ENCODE measurements around the gene ITGA11. TPM values are rescaled to one million over a fixed set of nuclear protein-coding genes. Genes with fewer than 3 reads are reported as not detected.

Gene ITGA11
- total RNA-seq, 1 donor from 2014 or later: 32.6 TPM

DNA sequence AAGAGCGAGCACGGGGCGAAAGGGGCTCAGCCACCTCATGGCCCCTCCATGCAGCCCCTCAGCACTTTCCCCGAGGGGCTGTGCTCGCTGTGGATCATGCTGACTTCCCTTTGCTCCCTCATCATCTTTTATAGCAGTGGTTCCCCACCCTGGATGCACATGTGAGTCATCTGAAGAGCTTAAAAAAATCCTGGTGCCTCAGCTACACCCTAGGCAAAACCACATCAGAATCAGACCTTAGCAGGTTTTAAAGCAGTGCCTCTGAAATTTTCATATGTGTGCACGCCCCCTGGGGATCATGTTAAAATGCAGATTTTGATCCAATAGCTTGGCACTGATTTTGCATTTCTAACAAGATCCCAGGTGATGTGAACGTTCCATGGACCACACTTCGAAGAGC is 103.5 kb downstream of the ITGA11 start:
- ATAC-seq (no peak), DNase-seq (ENCODE audit: missing footprints) (no peak)
- intact Hi-C loops (cut with DNase I): no loop called here

DNA sequence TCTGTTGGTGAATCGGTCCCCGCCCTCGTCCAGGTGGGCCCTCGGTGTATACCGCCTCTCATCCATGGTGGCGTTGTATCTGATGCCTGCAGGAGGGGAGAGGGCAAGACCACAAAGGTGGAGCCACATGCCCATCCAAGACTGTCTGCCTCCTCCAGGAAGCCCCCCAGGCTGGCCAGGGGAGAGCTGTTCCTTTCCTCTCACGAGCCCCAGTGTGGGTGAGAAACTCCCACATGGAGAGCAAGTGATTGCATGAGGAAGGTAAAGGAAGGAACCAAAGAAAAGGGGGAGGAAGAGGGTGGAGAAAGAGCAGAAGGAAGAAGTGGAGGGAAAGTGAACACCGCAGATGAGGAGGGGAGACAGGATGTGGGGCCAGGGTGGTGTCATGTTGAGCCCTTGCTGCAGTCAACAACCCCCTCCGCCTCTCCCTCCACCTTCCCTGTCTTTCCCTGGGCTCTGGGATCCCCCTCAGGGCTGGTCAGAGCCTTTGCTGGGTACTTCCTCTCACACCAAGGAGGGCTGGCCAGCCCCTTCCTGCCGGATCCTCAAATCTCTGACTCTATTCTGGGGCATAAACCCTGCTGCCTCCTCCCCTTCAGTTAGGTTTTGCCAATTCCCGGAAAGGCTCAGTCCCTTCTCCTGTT is 105.1 kb downstream of the ITGA11 start:
- DNase-seq (ENCODE audit: missing footprints): no peak
- intact Hi-C loops (cut with DNase I): no loop called here
- peak; percentile 27 for ATAC-seq

DNA sequence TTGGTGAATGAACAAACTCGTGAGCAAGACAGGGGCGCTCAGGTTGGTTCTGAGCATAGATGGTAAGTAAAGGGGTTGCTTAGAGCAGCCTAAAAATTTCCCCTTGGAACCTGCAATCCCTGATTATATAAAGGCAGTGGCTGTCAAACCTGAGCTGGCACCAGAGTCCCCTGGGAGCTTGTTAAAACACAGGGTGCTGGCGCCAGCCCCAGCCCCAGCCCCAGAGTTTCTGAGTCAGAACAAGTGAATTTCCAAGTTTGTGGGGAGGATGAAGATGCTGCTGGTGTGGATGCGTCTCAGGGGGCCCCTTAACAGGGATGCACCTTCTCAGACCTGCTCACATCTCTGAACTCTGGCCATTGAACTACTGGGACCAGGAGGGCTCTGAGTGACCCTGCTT is 106.2 kb downstream of the ITGA11 start:
- intact Hi-C loops (cut with DNase I): no loop called here
- ATAC-seq (no peak), DNase-seq (ENCODE audit: missing footprints) (no peak)

DNA sequence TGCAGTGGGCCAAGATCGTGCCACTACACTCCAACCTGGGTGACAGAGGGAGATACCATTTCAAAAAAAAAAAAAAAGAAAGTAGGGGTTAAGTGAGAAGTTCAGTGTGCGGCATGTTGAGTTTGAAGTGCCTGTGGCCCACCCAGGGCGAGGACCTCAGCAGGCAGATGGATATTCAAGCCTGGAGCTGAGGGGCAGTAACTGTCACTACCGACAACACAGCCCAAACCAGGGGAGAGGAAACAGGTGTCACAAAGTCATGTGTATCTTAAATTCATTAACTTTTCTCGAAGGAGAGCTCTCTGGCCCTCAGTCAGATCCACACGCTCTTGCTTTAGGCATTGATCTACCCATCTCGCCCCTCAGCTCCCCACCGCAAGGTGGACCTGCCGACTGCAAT is 109.2 kb downstream of the ITGA11 start:
- no peak for ATAC-seq
- DNase-seq (ENCODE audit: missing footprints): no peak
- intact Hi-C loops (cut with DNase I): no loop called here

DNA sequence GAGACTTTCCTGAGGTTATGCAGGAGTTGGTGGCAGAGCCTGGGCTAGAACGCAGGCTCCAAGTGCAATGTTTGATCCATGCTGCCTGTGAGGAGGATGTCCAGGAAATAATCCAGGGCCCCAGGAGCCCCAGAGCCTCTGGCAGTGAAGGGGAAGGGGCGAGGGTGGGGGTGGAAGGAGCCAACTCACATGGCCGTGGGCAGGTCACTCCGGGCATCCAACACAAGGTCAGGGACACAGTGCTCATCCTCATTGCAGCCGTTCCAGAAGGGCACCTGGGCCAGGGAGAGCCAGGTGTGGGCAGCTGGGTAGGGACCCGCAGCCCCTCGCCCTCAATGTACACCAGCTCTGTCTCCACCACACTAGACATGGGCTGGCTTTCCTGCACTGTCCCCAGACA is 110.7 kb downstream of the ITGA11 start:
- DNase-seq (ENCODE audit: missing footprints) (no peak), ATAC-seq (no peak)
- intact Hi-C loops (cut with DNase I): no loop called here

DNA sequence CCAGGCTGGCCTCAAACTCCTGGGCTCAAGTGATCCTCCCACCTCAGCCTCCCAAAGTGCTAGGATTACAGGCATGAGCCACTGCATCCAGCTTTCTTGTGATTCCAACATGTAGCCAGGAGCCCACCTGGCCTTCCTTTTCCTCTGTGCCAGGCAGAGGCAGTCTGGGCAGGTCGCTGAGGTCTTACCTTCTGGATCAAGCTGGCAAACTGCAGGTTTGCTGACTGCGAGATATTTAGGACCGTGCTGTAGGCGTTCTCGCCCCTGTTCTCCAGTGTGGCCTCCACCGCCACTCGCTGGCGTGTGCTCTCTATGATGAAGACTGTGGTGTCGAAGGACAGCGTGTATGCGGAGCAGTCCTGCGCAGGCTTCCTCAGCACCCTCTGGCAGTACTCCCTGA is 112.0 kb downstream of the ITGA11 start:
- DNase-seq (ENCODE audit: missing footprints) (no peak), ATAC-seq (no peak)
- intact Hi-C loops (cut with DNase I): no loop called here

DNA sequence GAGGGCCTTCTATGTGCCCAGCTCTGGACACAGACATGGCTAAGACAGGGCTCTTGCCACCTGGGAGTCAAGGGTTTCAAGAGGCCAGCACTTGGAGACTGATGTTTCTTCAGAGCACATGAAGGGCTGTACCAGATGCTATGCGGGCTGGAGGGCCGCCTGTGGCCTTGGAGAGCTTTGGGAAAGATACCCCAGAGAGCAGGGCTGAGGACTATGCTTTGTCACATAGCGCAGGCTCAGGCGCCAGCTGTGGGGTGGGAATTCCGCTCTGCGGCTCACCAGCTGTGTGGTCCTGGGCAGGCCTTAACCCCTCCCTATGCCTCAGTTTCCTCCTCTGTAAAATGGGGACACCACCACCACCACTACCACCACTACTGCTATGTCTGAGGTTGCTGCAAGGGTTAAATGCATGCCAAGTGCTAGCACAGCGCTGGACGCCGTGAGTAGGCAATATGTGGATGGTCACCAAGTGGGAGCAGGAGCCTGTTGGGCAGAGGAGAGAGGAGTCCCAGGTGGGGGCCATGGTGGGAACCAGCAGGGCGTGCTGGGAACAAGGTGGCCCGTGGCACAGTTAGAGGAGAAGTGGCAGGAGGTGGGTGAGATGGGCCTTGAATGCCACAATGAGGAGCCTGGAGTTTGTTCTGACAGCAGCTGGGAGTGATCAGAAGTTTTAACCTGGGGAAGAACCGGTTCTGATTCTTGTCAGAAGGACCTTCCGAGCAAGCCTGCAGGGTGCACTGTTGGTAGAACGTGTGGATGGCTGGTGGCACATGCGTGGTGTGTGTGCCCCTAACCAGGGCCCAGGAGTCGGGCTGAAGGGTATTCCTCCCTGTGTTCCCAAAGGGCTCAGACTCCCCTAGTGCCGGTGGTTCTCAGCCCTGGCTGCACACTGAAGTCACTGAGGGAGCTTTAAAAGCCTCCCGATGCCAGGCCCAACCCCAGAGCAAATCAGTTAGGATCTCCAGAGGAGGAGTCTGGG is 112.7 kb downstream of the ITGA11 start:
- intact Hi-C loops (cut with DNase I): no loop called here
- no peak for DNase-seq (ENCODE audit: missing footprints)

DNA sequence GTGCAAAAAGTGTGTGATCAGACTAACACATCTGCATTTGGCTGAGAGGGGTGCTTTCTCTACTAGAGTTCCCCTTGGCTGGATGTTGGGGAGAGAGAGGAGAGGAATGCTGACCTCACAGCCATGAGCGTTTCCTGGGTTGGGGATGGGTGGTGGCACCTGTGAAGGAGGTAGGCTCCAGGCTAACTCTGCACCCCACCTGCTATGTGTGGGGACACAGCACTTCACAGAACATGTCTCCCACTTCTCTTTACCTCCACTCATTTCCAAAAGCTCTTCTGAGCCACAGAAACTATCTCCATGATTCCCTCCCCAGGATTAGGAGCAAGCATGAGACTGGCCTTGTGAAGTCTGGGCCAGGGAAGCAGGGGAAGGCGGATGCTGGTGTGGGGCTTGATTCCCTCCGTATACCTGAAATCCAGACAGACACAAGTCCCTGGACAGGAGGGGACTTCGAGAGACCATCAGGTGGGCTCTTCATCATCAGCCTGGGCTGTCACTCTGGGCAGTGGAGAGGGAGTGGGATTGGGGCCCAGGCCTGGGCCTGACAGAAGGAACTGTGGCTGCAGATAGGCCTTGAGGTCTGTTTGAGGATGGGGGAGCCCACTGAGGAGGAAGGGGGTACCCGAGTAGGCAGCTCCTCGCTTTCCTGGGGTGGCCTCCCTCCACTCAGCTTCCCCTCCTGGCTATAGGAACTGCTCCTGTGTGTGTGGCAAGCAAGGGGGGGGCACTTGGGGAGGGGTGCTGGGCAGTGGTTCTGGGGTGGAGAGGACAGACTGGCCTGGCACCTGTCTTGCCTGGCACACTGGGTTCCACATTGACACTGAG is 113.7 kb downstream of the ITGA11 start:
- intact Hi-C loops (cut with DNase I): no loop called here
- no peak for DNase-seq (ENCODE audit: missing footprints)
- ATAC-seq: no peak

More for the DNA sequence above, 112.7 kb downstream of the ITGA11 start:
- no peak for ATAC-seq

DNA sequence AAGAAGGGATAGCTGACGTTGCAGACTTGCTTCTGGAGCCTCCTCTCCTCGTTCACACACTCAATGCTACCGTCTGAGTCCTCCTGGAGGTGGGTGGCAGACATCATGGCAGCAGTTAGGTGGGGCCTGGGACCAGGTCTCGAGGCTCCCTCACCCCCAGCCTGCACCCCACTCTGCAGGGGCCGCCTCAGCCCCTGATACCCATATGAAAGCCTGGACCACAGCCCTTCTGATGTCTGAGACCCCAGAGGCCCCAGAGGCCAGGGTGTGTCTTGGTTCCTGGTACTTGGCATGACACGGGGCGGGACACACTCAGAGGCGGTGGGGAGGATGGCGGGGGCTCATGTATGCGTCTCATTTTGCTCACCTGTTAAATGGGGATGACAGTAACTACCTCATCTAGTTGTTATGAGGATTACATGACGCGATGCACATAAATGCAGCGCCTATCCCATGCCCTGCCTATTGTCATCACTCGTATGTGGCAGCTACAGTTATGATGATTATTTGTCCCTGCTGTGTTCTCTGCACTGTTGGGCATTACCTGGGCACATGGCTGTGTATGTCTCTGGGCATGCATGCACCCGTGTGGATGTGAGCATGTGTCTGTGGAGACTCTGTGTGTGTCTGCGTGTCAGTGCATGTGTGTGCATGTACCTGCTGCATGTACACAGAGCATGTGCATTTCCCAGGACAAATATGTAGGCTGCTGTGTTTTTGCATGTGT is 114.5 kb downstream of the ITGA11 start:
- intact Hi-C loops (cut with DNase I): no loop called here
- no peak for DNase-seq (ENCODE audit: missing footprints)
- no peak for ATAC-seq

DNA sequence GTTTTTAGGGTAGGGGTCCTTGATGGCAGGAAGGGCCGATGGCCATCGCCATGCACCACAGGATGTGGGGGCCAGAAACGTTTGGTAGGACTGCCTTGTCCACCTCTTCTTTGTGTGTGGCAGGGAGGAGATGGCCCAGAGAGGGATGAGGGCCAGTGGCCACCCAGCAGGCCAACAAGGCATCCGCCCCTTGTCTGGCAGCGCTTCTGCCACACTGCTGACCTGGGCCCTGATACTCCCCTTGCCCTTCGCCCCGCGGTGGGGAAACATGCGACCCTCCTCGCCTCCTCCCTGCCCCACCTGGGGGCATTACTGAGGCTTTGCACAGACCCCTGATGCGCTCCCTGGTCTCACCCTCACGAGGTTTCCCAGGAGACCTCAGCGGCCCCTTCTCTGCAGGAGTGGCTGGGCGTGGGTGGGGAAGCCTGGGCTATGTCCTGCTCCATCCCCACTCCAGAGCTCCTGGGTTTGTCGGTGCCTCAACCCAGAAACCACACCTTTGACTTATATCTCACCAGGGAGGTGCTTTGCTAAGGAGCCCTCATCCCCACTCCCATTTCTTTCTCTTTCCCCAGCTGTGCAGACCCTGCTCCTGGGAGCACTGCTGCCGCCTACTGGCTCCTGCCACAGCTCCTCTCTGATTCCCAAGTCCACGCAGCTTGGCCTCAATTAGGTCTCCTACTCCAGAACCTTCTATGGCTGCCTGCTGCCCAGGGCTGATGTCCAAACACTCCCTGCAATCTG is 115.7 kb downstream of the ITGA11 start:
- ATAC-seq (no peak), DNase-seq (ENCODE audit: missing footprints) (no peak)
- intact Hi-C loops (cut with DNase I): no loop called here

DNA sequence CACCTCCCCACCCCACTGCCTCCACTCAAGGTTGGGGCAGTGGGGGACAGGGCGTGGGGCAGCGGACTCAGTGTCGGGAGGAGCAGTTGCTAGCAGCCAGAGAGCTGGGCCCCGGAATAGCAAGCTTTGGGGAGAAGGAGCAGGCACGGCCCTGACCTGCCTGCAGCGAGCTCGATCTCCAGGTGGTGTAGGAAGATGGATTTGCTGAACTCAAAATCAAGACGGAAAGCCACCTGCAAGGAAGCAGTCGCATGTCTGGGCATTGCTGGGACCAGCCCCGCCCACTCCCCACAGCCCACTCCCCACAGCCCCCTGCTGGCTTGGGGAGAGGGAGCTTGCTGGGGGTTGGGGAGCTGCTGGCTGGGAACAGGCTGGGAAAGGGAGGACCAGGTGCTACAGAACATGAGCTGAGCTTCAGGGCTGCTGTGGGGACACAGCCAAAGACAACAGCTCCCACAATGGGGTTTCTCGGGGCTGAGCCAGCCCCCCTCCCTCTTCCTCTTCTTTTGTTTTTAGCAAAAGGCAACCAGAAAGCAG is 116.4 kb downstream of the ITGA11 start:
- DNase-seq (ENCODE audit: missing footprints) (no peak), ATAC-seq (no peak)
- intact Hi-C loops (cut with DNase I): no loop called here

DNA sequence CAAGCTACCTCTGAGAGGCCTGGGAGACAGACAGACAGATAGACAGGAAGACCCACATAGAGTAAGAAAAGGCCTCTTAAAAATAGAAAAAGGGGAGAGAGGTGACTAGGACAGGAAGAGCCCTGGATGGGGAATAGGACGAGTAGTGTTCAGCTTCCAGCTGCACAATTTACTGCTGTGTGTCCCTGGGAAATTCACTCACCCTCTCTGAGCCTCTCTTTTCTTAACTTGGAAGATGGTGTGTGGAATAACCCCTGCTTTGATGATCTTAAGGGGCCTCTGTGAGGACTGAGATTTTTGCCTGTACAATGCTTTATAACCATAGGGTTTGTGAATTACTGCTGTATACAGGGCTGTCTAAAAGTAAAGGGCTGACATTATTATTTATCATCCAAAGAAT is 116.9 kb downstream of the ITGA11 start:
- intact Hi-C loops (cut with DNase I): no loop called here
- DNase-seq (ENCODE audit: missing footprints) (no peak), ATAC-seq (no peak)

DNA sequence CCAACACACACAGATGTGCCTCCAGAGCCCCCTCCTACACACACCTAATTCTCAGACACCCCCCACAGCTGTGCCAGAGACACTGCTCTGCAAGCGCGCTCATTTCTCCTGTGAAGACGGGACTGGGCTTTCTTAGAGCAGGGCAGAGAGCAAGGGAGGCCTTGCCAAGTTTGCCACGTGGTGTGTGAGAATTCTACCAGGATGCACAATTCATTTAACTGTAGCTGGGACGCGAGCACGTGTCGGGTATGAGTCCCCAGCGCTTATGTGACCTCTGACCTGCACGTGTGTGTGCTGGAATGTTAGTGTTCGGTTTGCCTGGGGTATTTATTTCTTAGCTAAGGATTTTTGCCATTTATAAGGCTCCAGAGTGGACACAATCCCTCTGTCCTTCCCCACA is 117.4 kb downstream of the ITGA11 start:
- ATAC-seq (no peak), DNase-seq (ENCODE audit: missing footprints) (no peak)
- intact Hi-C loops (cut with DNase I): no loop called here

DNA sequence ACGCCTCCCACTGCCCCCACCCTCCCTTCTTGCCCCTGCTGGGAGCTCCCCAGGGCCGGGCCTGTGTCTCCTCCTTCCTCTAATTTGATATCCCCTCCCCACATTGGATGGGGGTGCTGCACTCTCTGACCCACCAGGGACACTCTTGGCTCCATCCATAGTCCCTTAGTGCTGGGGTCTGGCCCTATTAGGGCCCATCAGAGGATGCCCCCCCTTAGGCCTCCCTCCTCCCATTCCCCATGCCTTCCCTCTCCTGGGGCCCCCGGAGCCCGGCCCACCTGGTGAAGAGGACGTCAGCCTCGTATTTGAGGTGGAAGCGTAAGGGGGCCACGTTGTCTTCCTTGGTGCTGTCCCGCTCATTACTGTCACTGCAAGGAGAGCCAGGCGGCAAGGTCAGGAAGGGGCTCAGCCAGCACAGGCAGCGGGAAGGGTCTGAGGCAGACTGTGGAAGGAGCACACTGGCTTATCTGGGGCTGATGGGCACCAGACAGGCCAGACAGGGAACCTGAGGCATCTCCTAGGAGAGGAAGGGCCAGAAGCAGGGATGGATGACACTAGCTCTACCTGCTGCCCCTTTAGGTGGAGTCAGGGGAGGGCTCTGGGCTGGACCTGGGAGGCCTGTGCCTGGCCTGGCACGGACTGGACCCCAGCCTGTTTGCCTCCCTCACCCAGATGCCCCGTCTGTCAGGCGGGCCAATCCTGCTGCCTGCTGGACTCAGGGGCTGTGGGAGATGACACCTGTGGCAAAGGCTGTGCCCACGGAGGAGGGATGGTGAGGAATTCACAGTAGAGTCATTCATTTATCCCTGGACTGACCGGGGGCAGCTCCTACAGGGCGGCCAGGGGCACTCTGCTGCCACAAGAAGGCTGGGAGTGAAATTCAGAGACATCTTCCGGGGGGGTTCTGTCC is 118.2 kb downstream of the ITGA11 start:
- intact Hi-C loops (cut with DNase I): no loop called here
- DNase-seq (ENCODE audit: missing footprints): no peak
- ATAC-seq: no peak

DNA sequence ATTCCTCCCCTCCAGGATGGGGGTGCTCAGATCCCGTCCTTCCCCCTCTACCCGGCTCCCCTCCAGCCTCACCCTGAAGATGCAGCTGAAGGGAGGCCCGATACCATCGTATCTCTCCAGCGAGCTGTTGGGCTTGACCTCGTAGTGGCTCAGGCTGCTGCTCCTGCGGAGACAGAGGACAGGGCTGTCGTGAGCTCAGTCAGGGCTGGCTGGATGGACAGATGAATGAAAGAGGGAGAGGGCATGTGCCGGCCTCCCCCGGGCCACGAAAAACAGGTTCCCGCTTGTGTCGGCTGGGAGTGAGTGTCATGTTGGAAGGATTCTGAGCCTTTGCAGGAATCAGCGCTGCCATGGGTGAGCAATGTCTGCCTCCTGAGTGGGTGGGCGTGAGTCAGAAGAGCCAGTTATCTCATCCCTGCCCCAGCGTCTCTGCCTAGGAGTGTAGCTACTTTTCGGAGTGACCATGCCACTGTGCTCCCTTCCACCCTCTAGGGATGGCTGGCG is 119.2 kb downstream of the ITGA11 start:
- intact Hi-C loops (cut with DNase I): no loop called here
- DNase-seq (ENCODE audit: missing footprints) (no peak), ATAC-seq (no peak)

DNA sequence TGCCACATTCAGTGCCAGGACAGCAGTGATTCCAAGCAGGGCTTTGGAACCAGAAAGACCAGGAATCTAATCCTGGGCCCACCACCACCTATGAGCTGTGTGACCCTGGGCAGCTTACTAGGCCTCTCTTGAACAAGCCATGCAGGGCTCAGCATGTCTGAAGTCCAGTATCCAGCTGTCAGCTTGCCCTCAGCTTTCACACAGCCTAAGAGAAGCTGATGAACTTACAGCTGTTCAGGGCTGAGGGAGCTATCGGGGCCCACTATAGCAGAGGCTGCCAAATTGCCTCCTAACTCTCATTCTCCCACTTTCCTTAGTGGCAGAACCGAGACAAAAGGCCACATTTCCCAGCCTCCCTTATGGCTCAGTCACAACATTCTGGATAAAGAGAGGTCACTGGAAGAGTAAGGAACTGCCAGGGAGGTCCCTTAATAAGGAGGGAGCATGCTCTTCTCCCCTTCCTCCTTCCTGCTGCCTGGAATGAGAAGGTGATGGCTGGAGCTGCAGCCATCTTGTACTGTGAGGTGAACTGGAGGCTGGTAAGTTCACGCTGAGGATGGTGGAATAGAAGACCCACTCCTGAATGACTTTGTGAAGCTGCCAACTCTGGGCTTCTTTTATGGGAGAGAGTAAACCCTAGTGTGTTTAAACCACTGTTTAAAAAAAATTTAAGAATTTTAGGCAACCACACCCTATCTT is 120.0 kb downstream of the ITGA11 start:
- DNase-seq (ENCODE audit: missing footprints): no peak
- ATAC-seq: no peak
- intact Hi-C loops (cut with DNase I): loop anchor here (2.0 kb wide), 1 partner anchor 23 kb away; no protein-coding TSS in a partner anchor
